ENCODE data around the gene JUNB. TPM values are rescaled to one million over a fixed set of nuclear protein-coding genes. Genes with fewer than 3 reads are reported as not detected.

The JUNB gene
- total and polyA plus RNA-seq, 2 experiments from 2014 or later = 95.1 to 195 TPM

DNA sequence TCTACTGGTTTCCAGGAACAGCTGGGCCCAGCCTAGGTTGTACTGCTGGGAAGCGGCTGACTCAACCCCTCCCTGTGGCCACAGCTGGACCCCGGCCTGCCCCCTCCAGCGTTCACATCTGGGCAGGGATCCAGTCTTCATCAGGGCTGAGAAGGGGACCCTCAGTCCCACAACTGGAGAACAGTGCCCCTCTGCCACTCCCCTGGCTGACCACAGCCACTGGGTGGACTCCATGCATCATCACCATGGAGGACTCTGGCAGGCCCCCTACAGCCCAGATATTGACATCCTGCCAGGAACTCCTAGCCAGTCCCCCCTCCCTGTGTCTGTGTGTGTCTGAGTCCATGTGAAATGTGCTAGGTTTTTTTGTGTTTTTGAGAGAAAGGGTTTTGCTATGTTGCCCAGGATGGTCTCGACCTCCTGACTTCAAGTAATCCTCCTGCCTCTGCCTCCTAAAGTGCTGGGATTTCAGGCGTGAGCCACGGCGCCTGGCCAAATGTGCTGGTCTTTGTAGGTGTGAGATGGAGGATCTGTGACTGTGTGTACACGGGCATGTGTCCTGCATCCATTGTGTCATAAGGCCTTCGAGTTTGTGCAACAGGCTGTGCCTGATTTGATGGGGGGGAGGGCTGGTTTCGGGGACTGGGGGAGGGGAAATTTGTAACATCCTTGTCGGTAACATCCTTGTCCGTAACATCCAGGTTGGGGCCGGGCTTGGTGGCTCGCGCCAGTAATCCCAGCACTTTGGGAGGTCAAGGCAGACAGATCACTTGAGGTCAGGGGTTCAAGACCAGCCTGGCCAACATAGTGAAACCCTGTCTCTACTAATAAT, 11.9 kb upstream of the JUNB start:
- 37 to 38% methylated on average over 15 of the region's 15 CpGs for WGBS, 2 experiments (ENCODE audit: low coverage in 1 of 2, low lambda C conversion rate in 2 of 2, missing lambda C conversion rate in 2 of 2)
- peak; percentile 88 for DNase-seq
- H3K4me3 ChIP-seq = peak overlapping the region; percentile 77

DNA sequence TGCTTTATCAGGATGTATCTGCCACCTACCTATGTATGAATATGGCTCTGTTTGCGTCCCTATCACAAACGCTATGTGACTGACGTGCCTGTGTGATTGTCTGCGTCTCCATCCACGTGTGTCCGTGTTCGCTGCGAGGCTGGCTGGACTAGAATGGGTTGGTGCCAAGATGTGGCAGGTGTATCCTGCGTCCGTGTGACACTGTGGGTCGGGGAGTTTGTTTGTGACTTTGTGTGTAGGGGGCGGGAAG, 9.2 kb upstream of the JUNB start:
- Histone ChIP-seq H3F3A (ENCODE audit: insufficient read depth) (peaks cover 43% of the 10 kb centered on the region), H3K4me3 (peak overlapping the region; percentile 64), H2AFZ (no peak overlapping the region), H3K4me2 (ENCODE audit: unreplicated experiment) (peak overlapping the region; percentile 45), H3K27ac (peak overlapping the region; percentile 73), H3K27me3 (replicated peaks; ENCODE audit: insufficient read depth) (no peaks in the 10 kb centered on the region), H3K9me3 (ENCODE audit: low read depth) (no peaks in the 10 kb centered on the region), H3K9me2 (ENCODE audit: insufficient read depth) (no peaks in the 10 kb centered on the region), H3K9ac (peak overlapping the region; percentile 79), H3K79me2 (ENCODE audit: insufficient read depth) (no peaks in the 10 kb centered on the region), H3K36me3 (ENCODE audit: low read depth) (no peaks in the 10 kb centered on the region), H3K4me1 (ENCODE audit: insufficient read depth) (peaks cover 21% of the 10 kb centered on the region), H4K20me1 (ENCODE audit: insufficient read depth) (no peaks in the 10 kb centered on the region)
- 4 to 5% methylated on average over 12 of the region's 12 CpGs for WGBS, 2 experiments (ENCODE audit: low coverage in 1 of 2, low lambda C conversion rate in 2 of 2, missing lambda C conversion rate in 2 of 2)
- in situ Hi-C loops (cut with MboI) = no loop called here
- no peak for DNase-seq
- TF ChIP-seq EZH2phosphoT487 (IDR thresholded peaks at IDR 0.05; ENCODE audit: insufficient read depth, low read depth) (no peak), EZH2 (IDR thresholded peaks at IDR 0.05; ENCODE audit: insufficient read depth, poor library complexity, severe bottlenecking) (no peak)

More for the DNA sequence above, 11.9 kb upstream of the JUNB start:
- Histone ChIP-seq H3K9me2 (ENCODE audit: insufficient read depth) (no peaks in the 10 kb centered on the region), H3K36me3 (ENCODE audit: low read depth) (no peaks in the 10 kb centered on the region), H3K27me3 (replicated peaks; ENCODE audit: insufficient read depth) (no peaks in the 10 kb centered on the region), H3K9me3 (ENCODE audit: low read depth) (no peaks in the 10 kb centered on the region), H2AFZ (peak overlapping the region; percentile 81), H3K79me2 (ENCODE audit: insufficient read depth) (no peaks in the 10 kb centered on the region), H3K9ac (peak overlapping the region; percentile 89), H3K27ac (peak overlapping the region; percentile 96), H3K4me1 (ENCODE audit: insufficient read depth) (peaks cover 21% of the 10 kb centered on the region), H3F3A (ENCODE audit: insufficient read depth) (peaks cover 35% of the 10 kb centered on the region), H3K4me2 (ENCODE audit: unreplicated experiment) (peak overlapping the region; percentile 94), H4K20me1 (ENCODE audit: insufficient read depth) (no peaks in the 10 kb centered on the region)
- TF ChIP-seq EZH2 (IDR thresholded peaks at IDR 0.05; ENCODE audit: insufficient read depth, poor library complexity, severe bottlenecking) = no peak
- no peak for TF ChIP-seq EZH2phosphoT487 (IDR thresholded peaks at IDR 0.05; ENCODE audit: insufficient read depth, low read depth)
- in situ Hi-C loops (cut with MboI) = no loop called here

DNA sequence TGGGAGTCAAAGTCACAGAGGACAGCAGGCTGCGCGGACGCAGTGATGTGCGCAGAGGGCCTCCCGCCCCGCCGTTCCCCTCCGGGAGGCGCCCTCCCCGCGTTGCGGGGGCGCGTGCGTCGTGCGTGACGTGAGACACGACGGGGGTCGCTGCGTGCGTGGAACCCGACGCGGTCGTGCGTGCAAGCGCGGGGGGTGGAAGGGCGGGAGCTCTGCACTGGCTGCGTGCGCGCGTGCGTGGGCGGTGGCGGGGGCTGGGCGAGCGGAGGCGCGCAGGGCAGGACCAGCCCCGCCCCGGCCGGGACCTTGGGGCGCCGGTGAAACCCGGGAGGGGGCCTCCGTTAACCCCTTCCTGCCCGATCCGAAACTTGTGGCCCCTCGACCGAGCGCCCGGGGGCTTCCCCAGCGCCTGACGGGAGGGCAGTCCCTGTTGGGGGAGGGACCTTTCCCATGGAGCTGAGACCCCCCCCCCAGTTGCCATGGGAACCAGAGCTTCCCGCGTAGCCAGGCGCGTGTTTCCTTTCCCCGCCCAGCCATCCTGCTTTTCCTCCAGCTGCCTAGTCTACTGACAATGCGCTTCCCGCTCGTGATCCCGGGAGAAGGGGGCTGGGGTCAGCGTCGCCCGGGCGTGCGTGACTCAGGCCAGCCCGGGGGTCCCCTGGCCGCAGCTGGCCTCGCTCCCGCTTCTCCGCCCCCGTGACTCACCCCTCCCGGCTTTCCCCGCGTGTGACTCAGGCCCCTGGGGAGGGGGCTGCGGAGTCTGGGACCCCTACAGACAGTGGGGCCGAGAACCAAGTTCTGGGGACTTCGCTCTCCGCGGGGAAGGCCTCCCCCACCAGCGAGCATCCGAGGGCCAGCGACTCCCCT, 8.6 kb upstream of the JUNB start:
- DNase-seq = peak; percentile 84
- H3K4me1 ChIP-seq (ENCODE audit: insufficient read depth) = peaks cover 21% of the 10 kb centered on the region

DNA sequence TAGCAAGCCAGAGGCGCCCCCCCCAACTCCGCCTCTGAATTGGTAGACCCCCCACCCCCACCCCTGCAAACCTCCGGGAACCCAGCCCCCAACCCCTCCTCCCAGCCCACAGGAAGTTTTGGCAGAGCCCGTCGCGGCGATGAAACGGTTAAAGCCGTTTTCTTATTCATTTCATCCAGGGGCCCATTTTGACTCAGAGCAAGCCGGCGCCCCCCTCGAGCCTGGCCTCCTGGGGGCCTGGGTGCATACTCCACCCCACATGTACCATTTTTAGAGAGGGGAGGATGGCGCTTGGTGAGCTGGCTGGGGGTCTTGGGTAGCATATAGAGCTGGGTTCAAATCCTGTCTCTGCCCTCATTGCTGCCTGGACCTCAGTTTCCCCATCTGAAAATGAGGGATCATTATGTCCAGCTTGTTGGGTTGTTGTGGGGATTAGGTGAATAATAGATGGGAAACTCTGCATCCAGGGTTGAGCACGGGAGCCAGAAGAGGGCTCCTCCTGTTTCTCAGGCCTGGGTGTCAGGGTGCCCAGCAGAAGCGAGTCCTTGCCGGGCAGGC, 7.9 kb upstream of the JUNB start:
- H3K27me3 ChIP-seq (replicated peaks; ENCODE audit: insufficient read depth) = no peaks in the 10 kb centered on the region
- in situ Hi-C loops (cut with MboI) = no loop called here
- peak overlapping the region; percentile 45 for H3K4me2 ChIP-seq (ENCODE audit: unreplicated experiment)
- peak; percentile 42 for DNase-seq
- peak overlapping the region; percentile 79 for H3K9ac ChIP-seq
- peaks cover 27% of the 10 kb centered on the region for H3K4me1 ChIP-seq (ENCODE audit: insufficient read depth)
- no peaks in the 10 kb centered on the region for H3K36me3 ChIP-seq (ENCODE audit: low read depth)
- peaks cover 50% of the 10 kb centered on the region for H3F3A ChIP-seq (ENCODE audit: insufficient read depth)
- peak overlapping the region; percentile 73 for H3K27ac ChIP-seq
- peak overlapping the region; percentile 64 for H3K4me3 ChIP-seq
- H2AFZ ChIP-seq = no peak overlapping the region
- no peaks in the 10 kb centered on the region for H3K9me3 ChIP-seq (ENCODE audit: low read depth)
- H3K79me2 ChIP-seq (ENCODE audit: insufficient read depth) = no peaks in the 10 kb centered on the region
- no peaks in the 10 kb centered on the region for H3K9me2 ChIP-seq (ENCODE audit: insufficient read depth)
- TF ChIP-seq EZH2phosphoT487 (IDR thresholded peaks at IDR 0.05; ENCODE audit: insufficient read depth, low read depth) (no peak), EZH2 (IDR thresholded peaks at IDR 0.05; ENCODE audit: insufficient read depth, poor library complexity, severe bottlenecking) (no peak)
- H4K20me1 ChIP-seq (ENCODE audit: insufficient read depth) = no peaks in the 10 kb centered on the region
- WGBS, 2 experiments (ENCODE audit: low coverage in 1 of 2, low lambda C conversion rate in 2 of 2, missing lambda C conversion rate in 2 of 2) = 9 to 10% methylated on average over 14 to 15 of the region's 16 CpGs

More for the DNA sequence above, 8.6 kb upstream of the JUNB start:
- H3K9me3 ChIP-seq (ENCODE audit: low read depth) = no peaks in the 10 kb centered on the region
- no peak overlapping the region for H2AFZ ChIP-seq
- peaks cover 43% of the 10 kb centered on the region for H3F3A ChIP-seq (ENCODE audit: insufficient read depth)
- H3K4me3 ChIP-seq = peak overlapping the region; percentile 64
- in situ Hi-C loops (cut with MboI) = no loop called here
- peak overlapping the region; percentile 79 for H3K9ac ChIP-seq
- TF ChIP-seq EZH2phosphoT487 (IDR thresholded peaks at IDR 0.05; ENCODE audit: insufficient read depth, low read depth) (no peak), EZH2 (IDR thresholded peaks at IDR 0.05; ENCODE audit: insufficient read depth, poor library complexity, severe bottlenecking) (no peak)
- H3K27me3 ChIP-seq (replicated peaks; ENCODE audit: insufficient read depth) = no peaks in the 10 kb centered on the region
- no peaks in the 10 kb centered on the region for H3K79me2 ChIP-seq (ENCODE audit: insufficient read depth)
- 0 to 2% methylated on average over 21 to 81 of the region's 88 CpGs for WGBS, 2 experiments (ENCODE audit: low coverage in 1 of 2, low lambda C conversion rate in 2 of 2, missing lambda C conversion rate in 2 of 2)
- no peaks in the 10 kb centered on the region for H4K20me1 ChIP-seq (ENCODE audit: insufficient read depth)
- no peaks in the 10 kb centered on the region for H3K9me2 ChIP-seq (ENCODE audit: insufficient read depth)
- H3K36me3 ChIP-seq (ENCODE audit: low read depth) = no peaks in the 10 kb centered on the region
- H3K27ac ChIP-seq = peak overlapping the region; percentile 73
- peak overlapping the region; percentile 45 for H3K4me2 ChIP-seq (ENCODE audit: unreplicated experiment)

All from GM23248 (cell line).